ENCODE measurements around the gene PUM1.

Gene PUM1

DNA sequence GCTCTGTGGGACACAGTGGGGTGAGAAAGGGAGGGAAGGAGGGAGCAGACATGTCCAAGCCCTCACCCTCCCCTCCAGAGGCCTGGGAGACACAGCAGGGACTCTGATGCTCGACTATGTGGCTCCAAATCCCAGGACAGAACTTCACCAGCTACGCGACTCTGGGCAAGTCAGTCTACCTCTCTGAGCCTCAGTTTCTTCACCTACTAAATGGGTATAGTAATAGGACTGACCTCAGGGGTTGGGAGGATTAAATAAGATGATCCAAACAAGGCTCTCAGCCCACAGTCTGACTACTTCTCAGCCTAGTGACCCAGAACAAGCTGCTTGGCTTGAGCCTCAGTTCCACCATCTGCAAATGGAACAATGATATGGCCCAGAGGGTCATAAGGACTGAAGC is 176.5 kb downstream of the PUM1 start:
- POLR2A ChIA-PET: no interaction called here
- TF ChIP-seq, protein P1, sequence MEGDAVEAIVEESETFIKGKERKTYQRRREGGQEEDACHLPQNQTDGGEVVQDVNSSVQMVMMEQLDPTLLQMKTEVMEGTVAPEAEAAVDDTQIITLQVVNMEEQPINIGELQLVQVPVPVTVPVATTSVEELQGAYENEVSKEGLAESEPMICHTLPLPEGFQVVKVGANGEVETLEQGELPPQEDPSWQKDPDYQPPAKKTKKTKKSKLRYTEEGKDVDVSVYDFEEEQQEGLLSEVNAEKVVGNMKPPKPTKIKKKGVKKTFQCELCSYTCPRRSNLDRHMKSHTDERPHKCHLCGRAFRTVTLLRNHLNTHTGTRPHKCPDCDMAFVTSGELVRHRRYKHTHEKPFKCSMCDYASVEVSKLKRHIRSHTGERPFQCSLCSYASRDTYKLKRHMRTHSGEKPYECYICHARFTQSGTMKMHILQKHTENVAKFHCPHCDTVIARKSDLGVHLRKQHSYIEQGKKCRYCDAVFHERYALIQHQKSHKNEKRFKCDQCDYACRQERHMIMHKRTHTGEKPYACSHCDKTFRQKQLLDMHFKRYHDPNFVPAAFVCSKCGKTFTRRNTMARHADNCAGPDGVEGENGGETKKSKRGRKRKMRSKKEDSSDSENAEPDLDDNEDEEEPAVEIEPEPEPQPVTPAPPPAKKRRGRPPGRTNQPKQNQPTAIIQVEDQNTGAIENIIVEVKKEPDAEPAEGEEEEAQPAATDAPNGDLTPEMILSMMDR (IDR thresholded peaks at IDR 0.05; ENCODE audit: control extremely low read depth, extremely low read depth, low read depth, missing control alignments): no peak
- DNase-seq (ENCODE audit: extremely low spot score): no peak
- CTCF ChIA-PET: interaction anchor here (1.3 to 2.4 kb wide), 2 partner anchors 15 to 88 kb away, joined by 4 to 8 read pairs; no protein-coding TSS in a partner anchor

DNA sequence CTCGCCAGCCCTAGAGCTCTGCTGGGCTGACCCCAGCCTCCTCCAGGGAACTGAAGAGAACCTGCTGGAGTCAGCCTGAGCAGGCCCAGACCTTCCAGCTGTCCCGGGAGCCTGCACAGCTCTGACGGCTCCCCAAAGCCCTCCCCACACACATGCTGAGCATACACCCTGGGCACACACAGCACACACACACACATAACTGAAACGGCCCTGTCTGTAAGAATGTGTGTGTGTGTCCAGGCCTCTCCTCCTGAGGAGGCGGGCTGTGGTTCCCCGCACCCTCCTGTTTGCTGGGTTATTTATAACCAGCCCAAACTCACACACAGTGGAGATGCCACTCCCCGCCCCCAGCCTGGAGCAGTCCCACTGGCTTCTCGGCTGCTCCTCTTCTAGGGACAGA is 177.1 kb downstream of the PUM1 start:
- TF ChIP-seq, protein P1 (IDR thresholded peaks at IDR 0.05; ENCODE audit: control extremely low read depth, extremely low read depth, low read depth, missing control alignments): no peak
- ChIA-PET POLR2A (no interaction called here), CTCF (interaction anchor here (0.7 to 2.9 kb wide), 5 partner anchors 11 to 87 kb away, joined by 4 to 12 read pairs (median 4); no protein-coding TSS in a partner anchor)
- no peak for DNase-seq (ENCODE audit: extremely low spot score)

DNA sequence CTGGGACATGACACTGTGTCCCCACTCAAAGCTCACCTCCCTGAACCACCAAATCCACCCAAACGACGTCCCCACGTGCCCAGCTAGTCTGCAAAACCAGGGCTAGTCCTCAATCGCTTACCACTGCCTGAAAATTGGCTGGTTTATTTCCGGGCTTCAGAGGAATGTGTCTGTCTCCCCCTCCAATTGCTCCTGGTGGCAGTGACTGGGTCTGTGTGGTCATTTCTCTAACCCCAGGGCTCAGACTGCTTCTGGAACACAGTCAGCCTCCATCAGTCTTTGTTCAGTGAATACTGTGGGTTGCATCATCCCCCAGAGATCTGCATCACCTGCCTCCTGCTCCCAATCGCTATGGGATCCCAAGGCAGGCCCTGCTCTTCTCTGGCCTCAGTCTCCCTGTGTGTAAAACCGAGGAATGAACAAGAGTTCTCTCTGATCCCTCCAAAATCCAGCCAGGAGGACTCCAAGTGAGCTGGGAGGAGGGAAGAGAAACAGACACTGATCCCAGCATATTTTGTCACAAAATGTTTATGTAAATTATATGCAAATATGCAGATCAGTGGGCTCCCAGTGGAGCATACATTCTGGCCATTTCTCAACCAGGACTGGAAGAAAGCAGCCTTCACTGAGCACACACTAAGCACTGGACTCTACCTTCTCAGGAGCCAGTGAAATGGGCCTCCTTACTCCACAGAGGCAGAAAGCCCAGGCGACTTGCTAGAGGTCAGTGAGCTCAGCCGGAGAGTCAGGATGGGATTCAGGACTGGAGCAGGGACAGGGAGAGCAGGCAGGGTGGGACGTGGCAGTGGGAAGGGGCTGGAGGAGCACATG is 177.8 kb downstream of the PUM1 start:
- CTCF ChIA-PET: interaction anchor here (0.7 to 2.9 kb wide), 5 partner anchors 11 to 86 kb away, joined by 4 to 12 read pairs (median 4); no protein-coding TSS in a partner anchor
- POLR2A ChIA-PET: no interaction called here
- TF ChIP-seq, protein P1 (IDR thresholded peaks at IDR 0.05; ENCODE audit: control extremely low read depth, extremely low read depth, low read depth, missing control alignments): no peak
- DNase-seq (ENCODE audit: extremely low spot score): no peak

DNA sequence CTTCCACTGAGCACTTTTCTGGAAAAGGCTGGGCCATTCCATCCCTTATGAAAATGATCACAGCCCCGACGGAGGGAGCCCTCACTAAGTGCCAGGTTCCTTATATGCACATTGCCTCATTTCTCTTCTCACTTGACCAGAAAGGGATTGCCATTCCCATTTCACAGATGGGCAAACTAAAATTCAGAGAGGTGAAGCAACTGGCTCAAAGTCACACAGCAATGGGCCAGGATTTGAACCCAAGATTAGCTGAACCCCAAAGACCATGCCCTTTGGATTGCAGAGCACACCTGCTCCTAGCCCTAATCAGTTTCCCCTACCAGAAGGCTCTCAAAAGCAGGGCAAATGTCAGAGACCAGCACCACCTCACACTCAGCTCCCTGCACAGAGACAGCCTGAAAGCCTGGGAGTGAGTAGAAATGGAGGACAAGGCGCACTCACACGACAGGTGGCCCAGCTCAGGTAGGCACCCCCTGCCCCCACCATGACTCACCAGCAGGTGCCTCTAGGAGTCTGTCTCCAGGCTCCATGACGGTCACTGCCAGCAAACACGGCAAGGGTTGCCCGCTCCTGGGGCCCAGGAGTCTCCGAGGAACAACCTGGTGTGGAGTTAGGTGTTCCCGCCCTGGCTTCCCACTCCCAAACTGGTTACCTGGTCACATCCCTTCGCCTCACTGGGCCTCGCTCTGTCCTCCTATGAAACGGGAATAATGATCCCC is 178.6 kb downstream of the PUM1 start:
- CTCF ChIA-PET: interaction anchor here (1.5 to 2.9 kb wide), 2 partner anchors 10 to 85 kb away, joined by 4 to 12 read pairs; no protein-coding TSS in a partner anchor

DNA sequence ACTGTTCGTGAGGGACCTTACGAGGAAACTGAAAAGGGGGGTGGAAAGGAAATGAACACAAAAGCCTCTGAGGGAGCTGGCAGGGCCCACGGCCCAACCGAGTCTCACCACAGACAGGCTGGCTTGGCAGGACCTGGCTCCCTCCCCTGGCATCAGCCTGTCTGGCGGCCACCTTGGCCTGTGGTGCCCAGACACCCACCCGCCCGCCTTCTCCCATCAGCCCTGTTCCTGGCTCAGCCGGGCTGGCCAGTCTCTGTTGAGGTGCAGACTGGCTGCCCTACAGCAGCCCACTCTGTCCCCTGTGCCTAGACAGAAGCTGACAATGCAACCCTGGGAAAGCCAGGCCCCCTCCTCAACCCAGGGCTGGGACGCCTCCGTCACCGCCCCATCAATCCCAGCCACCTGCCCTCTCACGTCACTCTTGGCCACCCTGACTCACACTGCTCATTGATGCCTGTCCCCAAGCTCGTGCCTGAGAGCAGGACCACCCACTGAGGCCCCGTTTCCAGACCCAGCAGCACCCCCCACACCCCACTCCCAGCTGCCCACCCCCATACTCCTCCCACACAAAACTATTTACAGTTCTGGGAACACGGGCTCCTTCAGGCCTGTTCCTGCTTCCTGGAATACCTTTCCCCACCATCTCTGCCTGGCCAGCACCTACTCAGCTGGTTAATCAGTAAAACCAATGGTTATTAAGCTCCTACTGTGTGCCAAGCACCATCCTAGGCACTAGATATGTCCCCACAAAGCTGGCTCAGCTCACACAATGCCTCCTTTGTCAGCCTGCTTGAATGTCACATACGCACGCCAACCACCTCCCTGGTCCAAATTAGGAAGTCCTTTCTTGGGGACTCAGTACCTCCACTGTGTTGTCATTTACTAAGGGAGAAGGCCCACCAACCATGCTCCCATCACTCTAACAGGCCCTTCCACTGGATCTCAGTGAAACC is 179.7 kb downstream of the PUM1 start:
- no peak for DNase-seq (ENCODE audit: extremely low spot score)
- ChIA-PET CTCF (interaction anchor here (1.1 to 2.9 kb wide), 2 partner anchors 43 to 84 kb away, joined by 3 to 12 read pairs; no protein-coding TSS in a partner anchor), POLR2A (no interaction called here)
- TF ChIP-seq, protein P1 (IDR thresholded peaks at IDR 0.05; ENCODE audit: control extremely low read depth, extremely low read depth, low read depth, missing control alignments): no peak

More for the DNA sequence above, 178.6 kb downstream of the PUM1 start:
- DNase-seq (ENCODE audit: extremely low spot score): no peak
- TF ChIP-seq, protein P1 (IDR thresholded peaks at IDR 0.05; ENCODE audit: control extremely low read depth, extremely low read depth, low read depth, missing control alignments): no peak
- POLR2A ChIA-PET: interaction anchor here (0.6 kb wide), 1 partner anchor 41 kb away, joined by 4 read pairs; no protein-coding TSS in a partner anchor
